Measurements from ENCODE around the gene SYNDIG1.

The SYNDIG1 gene

DNA sequence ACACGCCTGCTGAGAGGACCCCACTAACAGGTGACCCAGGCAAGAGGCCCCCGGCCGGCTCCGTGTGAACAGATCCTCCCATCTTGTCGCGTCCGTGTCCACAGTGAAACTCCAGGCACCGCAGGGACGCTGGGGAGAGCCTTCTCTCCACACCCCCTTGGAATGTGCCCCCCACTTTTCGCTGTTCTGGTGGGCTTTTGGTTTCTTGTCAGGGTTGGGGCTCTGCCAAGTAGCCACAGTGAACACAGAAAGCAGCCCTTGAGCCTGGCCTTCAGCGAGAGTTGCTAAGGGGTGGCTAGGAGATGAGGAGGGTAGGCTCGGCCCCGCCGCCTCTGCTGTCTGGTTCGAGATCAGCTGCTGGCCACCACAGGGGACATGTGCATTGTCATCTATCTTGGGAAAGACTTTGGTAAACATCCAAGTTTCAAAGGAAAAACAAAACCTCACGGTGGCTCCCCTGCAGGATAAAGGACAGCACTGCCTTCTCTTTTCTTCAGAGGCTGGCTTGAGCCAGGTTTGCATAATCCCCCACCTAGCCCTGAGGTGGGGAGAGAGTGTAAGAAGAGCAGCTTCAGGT, 22.7 kb downstream of the SYNDIG1 start:
- Mint-ChIP-seq H3K27ac (no peak overlapping the region), H3K4me1 (no peaks in the 10 kb centered on the region), H3K9me3 (no peaks in the 10 kb centered on the region), H3K4me3 (no peak overlapping the region), H3K27me3 (no peaks in the 10 kb centered on the region)
- no peak for ATAC-seq
- DNase-seq = no peak

DNA sequence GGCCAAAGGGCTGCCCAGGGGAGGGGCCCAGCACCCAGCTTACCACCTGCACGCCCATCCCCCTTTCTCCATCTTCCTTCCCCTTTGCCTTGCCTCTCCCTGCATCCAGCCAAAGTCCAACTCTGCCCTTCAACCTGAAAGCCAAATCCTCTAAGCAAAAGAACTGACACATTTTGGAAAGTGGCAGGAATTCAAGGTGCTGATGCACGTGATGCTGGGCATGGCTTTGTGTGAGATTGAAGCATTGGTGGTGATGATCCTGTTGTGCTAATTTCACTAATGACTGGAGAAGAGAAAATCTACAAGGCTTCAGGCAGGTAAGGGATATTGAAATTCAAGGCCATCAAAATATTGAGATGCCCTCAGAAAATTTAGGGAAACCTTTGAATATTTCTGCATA, 23.3 kb downstream of the SYNDIG1 start:
- no peak for DNase-seq
- Mint-ChIP-seq H3K27ac (no peak overlapping the region), H3K27me3 (no peaks in the 10 kb centered on the region), H3K4me3 (no peak overlapping the region), H3K4me1 (no peaks in the 10 kb centered on the region), H3K9me3 (no peaks in the 10 kb centered on the region)
- ATAC-seq = no peak

DNA sequence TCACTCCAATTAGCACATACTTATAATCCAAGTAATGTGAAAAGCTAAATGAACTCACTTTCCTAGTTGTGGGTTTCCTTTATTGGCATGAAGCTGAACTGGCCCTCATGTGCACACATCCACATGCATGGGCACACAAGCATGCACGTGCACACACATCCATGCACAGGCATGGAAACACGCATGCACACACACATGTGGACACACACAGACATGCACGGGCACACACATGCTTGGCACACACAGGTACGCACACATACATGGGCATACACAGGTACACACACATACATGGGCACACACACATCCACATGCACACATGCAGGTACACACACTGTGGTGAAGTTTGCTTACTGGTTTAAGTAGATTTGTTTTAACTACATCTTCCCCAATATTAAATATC, 23.8 kb downstream of the SYNDIG1 start:
- no peaks in the 10 kb centered on the region for H3K27me3 Mint-ChIP-seq
- no peaks in the 10 kb centered on the region for H3K9me3 Mint-ChIP-seq
- H3K4me3 Mint-ChIP-seq = no peak overlapping the region
- H3K27ac Mint-ChIP-seq = peak overlapping the region in 1 of 2 donors; percentile 31
- ATAC-seq (no peak), DNase-seq (no peak)
- no peaks in the 10 kb centered on the region for H3K4me1 Mint-ChIP-seq

DNA sequence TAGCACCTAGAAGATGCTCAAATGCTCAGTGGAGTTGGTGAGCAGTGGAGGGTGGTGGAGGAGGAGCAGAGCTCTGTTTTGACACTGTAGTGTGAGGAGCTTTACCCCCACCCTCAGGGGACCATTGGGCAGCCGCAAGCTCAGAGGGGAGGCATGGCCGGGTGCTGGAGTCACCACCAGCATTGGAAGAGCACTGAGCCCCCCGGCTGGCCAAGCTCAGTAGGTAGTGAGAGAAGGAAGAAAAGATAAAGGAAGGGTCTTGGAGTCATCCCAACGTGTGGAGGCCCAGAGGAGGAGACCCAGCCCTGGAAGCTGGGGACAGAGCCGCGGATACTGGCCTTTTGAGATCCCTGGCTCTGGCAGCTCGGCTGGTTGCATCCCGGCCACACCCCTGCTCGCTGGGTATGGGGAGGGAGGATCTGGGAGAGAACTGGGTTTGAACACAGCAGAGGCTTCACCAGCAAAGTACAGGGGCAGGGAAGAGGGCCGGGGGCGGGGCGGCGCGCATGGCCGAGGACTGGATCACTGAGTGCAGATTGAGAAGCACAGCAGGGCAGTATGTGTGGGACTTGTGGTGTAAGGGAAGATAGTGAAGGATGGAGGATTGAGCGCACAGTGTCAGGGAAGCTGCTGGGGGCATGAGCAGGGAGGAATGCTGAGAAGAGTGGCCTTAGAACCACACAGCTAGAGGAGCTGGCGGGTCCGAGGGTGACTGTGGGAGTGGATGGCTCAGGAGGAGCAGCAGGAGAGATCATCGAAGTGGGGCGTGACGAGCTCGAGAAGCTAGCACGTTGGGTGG, 24.4 kb downstream of the SYNDIG1 start:
- H3K9me3 Mint-ChIP-seq = no peaks in the 10 kb centered on the region
- H3K27ac Mint-ChIP-seq = peak overlapping the region; percentile 72 to 92
- ATAC-seq (no peak), DNase-seq (no peak)
- H3K4me3 Mint-ChIP-seq = no peak overlapping the region
- no peaks in the 10 kb centered on the region for H3K4me1 Mint-ChIP-seq
- H3K27me3 Mint-ChIP-seq = no peaks in the 10 kb centered on the region

DNA sequence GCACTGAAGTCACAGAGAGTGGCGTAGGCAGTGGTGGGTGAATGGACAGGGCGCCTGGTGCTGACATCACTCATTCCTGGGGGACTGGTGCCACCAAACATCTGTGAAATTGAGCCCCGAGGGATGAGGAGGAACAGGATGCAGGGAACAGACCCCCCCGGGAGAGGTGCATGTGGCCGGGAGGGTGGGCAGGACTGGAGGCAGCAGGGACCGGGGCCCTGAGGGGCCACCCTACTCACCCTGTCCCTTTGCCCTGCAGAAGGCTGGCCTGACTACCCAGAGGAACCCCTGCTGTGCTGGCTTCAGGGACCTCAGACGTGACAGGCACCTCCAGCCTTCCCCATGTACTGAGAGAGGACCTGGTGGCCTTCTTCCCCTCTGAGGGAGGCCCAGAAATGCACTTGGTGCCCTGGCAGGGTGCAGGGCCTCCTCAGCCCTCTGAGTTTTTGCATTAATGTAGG, 25.1 kb downstream of the SYNDIG1 start:
- ATAC-seq = peak; percentile 36
- Mint-ChIP-seq H3K27me3 (no peaks in the 10 kb centered on the region), H3K4me1 (no peaks in the 10 kb centered on the region), H3K27ac (no peak overlapping the region), H3K4me3 (no peak overlapping the region), H3K9me3 (no peaks in the 10 kb centered on the region)
- DNase-seq = no peak

DNA sequence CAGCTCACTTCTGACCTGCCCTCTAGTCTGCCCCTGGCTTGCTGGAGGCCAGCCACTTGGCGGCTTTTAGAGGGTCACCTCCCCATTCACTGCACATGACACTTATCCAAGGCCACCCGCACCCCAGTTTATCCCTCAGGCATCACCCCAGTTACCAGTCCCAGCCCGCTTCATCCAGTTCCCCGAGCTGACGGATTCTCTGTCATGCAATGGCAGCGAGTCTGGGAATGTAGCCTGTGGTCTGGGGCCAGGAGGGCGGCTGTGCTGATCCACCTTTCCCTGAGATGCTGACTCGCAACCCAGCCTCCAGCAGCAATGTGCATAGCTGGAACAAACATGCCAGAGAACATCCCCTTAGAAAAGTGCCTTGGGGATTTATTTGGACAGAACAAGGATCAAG, 25.8 kb downstream of the SYNDIG1 start:
- H3K4me3 Mint-ChIP-seq = no peak overlapping the region
- no peaks in the 10 kb centered on the region for H3K27me3 Mint-ChIP-seq
- ATAC-seq (no peak), DNase-seq (no peak)
- no peaks in the 10 kb centered on the region for H3K9me3 Mint-ChIP-seq
- no peak overlapping the region for H3K27ac Mint-ChIP-seq
- H3K4me1 Mint-ChIP-seq = no peaks in the 10 kb centered on the region

DNA sequence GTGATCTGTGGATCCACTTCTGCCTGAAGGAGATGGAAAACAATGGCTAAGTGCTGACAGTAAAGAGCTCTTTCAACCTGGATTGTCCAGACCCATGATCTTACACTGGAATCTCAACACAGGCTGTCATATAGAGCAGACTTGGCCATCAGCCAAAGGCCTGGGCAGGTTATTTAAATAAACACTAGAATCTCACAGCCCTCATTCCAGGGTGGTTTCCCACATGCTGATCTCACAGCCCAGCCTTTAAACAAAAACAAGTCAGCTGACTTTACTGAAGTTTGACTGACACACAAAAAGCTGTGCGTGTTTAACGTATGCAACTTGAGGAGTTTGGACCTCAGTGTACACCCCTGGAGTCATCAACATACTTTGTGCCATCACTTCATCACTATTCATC, 28.4 kb downstream of the SYNDIG1 start:
- Mint-ChIP-seq H3K27ac (no peak overlapping the region), H3K4me3 (no peak overlapping the region), H3K4me1 (no peaks in the 10 kb centered on the region), H3K27me3 (no peaks in the 10 kb centered on the region), H3K9me3 (no peaks in the 10 kb centered on the region)
- ATAC-seq (no peak), DNase-seq (no peak)

DNA sequence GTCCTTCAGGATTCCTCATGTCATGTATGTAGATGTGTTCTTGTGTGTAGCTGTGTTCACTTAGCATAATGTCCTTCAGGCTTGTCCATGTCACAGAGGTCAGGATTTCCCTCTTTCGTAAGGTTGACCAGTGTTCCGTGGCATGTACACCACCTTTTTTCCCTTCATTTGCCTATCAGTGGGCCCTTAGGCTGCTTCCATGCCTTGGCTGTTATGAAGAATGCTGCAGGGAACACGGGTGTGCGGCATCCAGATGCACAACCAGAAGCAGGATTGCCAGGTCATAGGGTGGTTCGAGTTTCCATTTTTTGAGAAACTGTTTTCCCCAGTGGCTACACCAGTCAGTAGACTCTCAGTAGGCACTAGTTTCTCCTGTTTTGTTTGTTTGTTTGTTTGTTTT, 29.2 kb downstream of the SYNDIG1 start:
- H3K4me3 Mint-ChIP-seq = no peak overlapping the region
- no peaks in the 10 kb centered on the region for H3K4me1 Mint-ChIP-seq
- no peak overlapping the region for H3K27ac Mint-ChIP-seq
- no peak for DNase-seq
- no peaks in the 10 kb centered on the region for H3K9me3 Mint-ChIP-seq
- no peak for ATAC-seq
- H3K27me3 Mint-ChIP-seq = no peaks in the 10 kb centered on the region

DNA sequence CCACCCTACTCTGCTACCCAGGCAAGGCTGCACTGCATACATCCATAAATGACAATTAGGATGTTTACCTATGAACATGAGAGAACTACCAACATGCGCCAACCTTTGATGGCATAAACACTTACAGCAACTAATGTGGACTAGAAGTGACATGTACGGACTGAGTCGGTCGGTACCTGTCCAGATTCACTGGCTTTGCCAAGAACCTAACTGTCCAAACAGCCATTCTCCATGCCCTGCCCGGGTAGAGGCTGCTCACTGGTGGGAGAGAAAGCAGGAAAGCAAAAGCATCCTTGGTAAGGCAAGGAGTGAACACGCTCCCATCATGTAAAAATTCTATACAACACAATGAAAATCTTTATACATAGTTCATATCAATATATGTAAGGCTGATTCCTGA, 30.0 kb downstream of the SYNDIG1 start:
- no peak for ATAC-seq
- no peaks in the 10 kb centered on the region for H3K9me3 Mint-ChIP-seq
- no peaks in the 10 kb centered on the region for H3K4me1 Mint-ChIP-seq
- no peaks in the 10 kb centered on the region for H3K27me3 Mint-ChIP-seq
- H3K27ac Mint-ChIP-seq = no peak overlapping the region
- no peak for DNase-seq
- no peak overlapping the region for H3K4me3 Mint-ChIP-seq

DNA sequence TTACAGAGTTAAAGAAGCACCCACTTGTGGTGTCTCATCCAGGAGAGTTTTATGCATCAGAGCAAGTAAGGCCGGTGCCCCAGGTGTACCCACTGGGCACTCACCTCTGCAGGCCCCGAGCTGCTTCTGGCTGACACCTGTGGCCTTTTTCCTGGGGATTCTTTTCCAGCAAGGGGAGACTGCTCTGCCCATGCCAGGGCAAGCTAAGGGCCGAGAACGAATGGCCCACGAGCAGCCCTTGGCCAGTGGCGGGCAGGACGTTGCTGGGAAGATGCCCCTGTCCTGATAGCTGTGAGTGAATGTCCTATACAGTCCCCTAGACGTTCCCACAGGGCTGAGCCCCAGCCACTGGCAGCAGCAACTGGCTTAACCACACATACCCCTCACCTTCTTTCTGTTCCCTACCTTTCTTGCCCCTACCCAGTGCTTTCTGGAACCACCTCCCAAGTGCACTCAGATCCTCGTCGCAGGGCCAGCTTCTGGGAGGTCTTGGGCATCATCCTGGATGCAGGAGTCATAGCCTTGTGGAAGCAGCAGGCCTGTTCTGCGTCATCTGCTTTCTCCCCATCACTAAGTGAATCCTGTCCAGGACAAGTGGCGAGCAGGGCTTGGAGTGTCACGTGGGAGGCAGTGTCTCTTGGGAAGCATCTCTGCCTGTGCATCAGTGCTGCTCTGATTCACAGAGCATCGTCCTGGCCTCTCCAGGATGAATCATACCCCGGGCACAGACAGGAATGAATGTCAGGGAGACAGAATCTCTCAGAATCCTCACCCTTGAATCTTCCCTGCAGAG, 32.5 kb downstream of the SYNDIG1 start:
- DNase-seq (no peak), ATAC-seq (no peak)
- H3K4me1 Mint-ChIP-seq = no peaks in the 10 kb centered on the region
- no peak overlapping the region for H3K27ac Mint-ChIP-seq
- H3K27me3 Mint-ChIP-seq = no peaks in the 10 kb centered on the region
- no peaks in the 10 kb centered on the region for H3K9me3 Mint-ChIP-seq
- no peak overlapping the region for H3K4me3 Mint-ChIP-seq

DNA sequence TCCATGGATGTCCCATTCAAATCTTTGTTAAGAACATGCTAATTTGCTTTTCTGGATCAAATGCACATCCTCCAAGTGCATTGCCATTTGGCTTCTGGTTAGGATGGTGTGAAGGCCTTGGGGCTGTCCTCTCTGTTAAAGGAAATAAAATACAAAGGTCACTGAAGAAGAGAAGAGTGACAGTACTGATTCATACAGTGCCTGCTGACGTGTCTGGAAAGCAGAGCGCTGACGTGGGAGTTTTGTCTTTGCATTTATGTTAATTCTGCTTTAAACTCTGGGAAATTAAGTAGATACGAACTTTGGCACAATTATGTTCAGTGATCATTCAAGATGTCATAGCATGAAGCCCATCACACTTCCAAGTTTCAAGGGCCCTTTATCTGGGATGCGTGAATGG, 33.2 kb downstream of the SYNDIG1 start:
- Mint-ChIP-seq H3K4me3 (no peak overlapping the region), H3K9me3 (no peaks in the 10 kb centered on the region), H3K4me1 (no peaks in the 10 kb centered on the region), H3K27me3 (no peaks in the 10 kb centered on the region), H3K27ac (no peak overlapping the region)
- DNase-seq = no peak
- no peak for ATAC-seq

DNA sequence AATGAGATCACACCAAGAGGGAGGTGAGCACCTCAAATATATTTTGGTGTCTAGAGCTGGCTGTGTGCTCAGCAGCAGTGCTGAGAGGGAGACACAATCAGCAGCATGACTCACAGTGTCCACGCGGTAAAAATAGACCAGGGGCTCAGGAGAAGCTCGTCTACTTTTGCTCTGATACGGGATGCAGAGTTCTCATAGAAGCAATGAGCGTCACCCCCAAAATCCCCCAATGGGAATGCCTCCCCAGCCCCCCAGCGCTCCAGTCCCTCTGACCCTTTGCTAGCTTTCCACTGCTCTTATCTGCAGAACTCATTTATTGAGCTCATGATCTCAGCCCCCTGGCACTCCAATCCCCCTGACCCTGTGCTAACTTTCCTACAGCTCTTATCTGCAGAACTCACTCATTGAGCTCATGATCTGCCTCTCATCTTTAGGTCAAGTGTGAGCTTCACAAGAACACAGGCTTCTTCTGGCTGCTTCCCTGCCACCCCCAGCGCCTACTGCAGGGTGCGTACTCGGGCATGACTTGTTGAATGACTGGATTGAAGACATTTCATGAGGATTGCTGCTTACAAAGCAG, 34.0 kb downstream of the SYNDIG1 start:
- Mint-ChIP-seq H3K27ac (peak overlapping the region in 1 of 2 donors; percentile 69), H3K27me3 (no peaks in the 10 kb centered on the region), H3K9me3 (no peaks in the 10 kb centered on the region), H3K4me3 (no peak overlapping the region), H3K4me1 (no peaks in the 10 kb centered on the region)
- no peak for ATAC-seq
- DNase-seq = no peak

DNA sequence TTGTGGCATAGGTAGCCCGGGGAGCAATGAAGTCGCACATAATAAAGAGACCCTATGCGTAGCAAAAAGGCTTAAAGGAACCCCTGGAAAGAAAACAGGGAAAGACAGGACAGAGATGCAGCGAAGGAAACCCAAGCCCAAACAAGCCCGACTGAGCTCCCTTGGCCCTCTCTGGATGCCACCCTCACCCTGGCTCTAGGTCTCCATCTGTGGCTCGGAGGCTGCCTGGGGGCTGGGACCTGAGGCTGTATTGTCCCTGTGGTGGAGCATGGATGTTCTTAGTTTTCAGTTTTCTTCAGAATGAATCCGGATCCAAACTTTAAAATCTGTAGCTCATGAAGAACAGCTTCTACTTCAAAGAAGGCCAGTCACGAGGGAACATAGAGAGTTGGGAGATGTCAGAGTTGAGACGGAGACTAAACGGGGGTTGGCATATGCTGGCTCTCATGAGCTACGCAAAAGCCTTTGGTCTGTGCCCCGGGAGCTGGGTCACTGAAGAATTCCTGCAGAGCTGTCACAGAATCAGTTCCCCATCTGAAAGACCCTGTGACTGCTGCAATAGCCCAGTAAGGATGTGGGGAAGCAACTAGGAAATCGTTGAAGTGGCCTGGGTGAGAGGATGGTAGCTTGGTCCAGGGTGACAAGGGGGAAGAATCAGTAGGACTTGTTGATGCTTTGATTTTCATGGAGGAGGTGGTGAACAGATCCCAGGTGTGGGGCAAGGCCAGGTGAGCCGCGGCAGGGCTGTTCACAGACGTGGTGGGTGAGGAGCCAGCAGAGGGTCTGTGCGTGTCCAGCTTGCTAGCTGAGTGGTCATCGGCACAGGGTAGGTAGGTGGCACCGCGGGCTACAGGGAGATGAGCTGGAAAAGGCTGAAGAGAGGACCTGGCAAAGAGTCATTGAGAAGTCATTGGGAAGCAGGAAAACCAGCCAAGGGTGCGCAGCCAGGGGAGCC, 35.2 kb downstream of the SYNDIG1 start:
- H3K9me3 Mint-ChIP-seq = no peaks in the 10 kb centered on the region
- ATAC-seq (no peak), DNase-seq (no peak)
- H3K4me1 Mint-ChIP-seq = no peaks in the 10 kb centered on the region
- H3K27ac Mint-ChIP-seq = peak overlapping the region in 1 of 2 donors; percentile 51
- H3K27me3 Mint-ChIP-seq = no peaks in the 10 kb centered on the region
- no peak overlapping the region for H3K4me3 Mint-ChIP-seq

DNA sequence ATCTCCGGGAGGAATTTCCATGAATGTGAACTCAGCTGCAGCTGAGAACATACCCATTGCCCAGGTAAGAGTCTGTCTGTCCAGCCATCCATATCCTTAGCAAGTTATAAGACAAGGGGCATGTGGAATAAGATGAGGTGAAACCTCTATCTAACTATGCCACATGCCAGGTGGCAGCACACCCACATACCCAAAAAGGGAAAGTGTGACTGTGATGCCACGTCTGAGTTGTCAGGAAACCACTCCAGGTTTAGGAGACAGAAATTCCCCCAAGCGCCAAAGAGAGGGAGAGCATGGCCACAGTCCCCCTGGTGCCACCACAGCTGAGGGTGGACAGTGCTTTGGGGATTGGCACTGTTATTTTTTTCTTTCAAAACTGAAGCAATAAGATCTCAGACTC, 36.7 kb downstream of the SYNDIG1 start:
- ATAC-seq (no peak), DNase-seq (no peak)
- Mint-ChIP-seq H3K27me3 (no peaks in the 10 kb centered on the region), H3K27ac (no peak overlapping the region), H3K4me3 (no peak overlapping the region), H3K4me1 (no peaks in the 10 kb centered on the region), H3K9me3 (no peaks in the 10 kb centered on the region)

DNA sequence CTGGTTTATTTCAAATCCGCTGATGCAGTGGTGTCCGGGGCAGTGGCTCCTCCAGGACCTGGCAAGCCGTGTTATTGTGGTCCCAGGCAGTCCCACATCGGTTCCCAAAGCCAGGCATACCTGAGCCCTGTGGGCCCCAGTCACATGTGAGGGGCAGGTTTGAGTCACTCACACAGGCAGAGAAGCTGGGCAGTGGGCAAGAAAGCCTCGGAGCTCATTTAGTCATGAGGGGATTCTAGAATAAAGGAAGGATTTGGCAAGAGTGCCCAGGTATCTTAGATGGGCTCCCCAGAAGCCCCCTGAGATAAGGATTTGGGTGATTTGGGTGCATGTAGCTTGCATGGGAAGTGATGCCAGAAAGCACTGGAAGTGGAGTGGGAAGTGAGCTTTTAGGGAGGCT, 37.3 kb downstream of the SYNDIG1 start:
- Mint-ChIP-seq H3K9me3 (no peaks in the 10 kb centered on the region), H3K4me3 (no peak overlapping the region), H3K27me3 (no peaks in the 10 kb centered on the region), H3K4me1 (no peaks in the 10 kb centered on the region), H3K27ac (peak overlapping the region in 1 of 2 donors; percentile 20)
- ATAC-seq = no peak
- no peak for DNase-seq

Measured in stimulated activated naive CD8-positive, alpha-beta T cell treated with anti-CD3 and anti-CD28 coated beads, Interleukin-15, amount 100 ng/mL, for 72 hours (primary cell).